Measurements from ENCODE around the gene GRK7.

DNA sequence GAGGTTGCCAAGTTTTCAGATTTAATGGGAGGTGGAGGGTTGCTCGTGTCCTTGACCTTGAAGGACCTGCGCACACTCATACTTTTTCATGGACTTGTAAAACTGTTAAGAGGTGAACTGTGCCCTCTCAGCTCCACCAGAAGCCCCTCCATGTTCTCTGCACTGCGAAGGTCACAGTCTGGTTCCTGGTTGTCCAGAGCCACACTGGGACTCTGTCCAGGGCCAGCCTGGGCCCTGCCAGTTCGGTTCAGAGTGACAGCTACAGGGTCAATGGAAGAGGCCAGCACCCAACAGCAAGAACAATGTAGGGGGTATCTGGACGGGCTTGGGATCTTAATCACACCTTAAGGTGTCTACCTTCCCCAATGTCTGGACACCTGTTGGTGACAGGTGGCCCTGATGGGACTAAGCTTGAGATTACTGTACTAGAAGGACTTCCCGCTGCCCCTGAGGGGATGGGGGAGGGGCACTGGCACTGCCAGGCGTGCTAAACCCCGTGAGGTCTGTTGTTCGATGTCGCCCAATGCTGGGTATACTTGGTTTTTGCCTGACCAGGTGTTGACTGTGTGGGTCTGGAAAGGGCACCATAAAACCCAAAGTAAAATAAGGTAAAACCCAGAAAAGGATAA, 34.7 kb downstream of the GRK7 start:
- TF ChIP-seq EZH2 (IDR thresholded peaks at IDR 0.05; ENCODE audit: insufficient read depth, poor library complexity, severe bottlenecking) (no peak), EZH2phosphoT487 (IDR thresholded peaks at IDR 0.05; ENCODE audit: insufficient read depth, low read depth) (no peak)
